Fibroblast of lung (primary cell): ENCODE results near the gene ACTL10. TPM values are rescaled to one million over a fixed set of nuclear protein-coding genes. Genes with fewer than 3 reads are reported as not detected.

Source experiments
- DNase-seq, 2 donors: peaks; one replicate each; pipeline versions ENCODE4 v3.0.0 to v3.0.0-alpha.2; 2010; ENCODE audit warnings: low read depth in 2 of 2
- H2AFZ ChIP-seq: 2 replicates; pipeline ENCODE4 v1.5.1; 2012; ENCODE audit warnings: low read length, control low read depth, inconsistent platforms
- H3K27ac ChIP-seq: 2 replicates; pipeline ENCODE4 v1.5.1; 2011; ENCODE audit warnings: low read length, control low read depth; ENCODE audit not compliant: insufficient read depth
- H3K27me3 ChIP-seq: 2 replicates; pipeline ENCODE4 v1.5.1; 2011; ENCODE audit warnings: mild to moderate bottlenecking, low read length; ENCODE audit not compliant: control insufficient read depth, insufficient read depth
- H3K36me3 ChIP-seq: 2 replicates; pipeline ENCODE4 v1.5.1; 2011; ENCODE audit warnings: low read length; ENCODE audit not compliant: control insufficient read depth, insufficient read depth
- H3K4me1 ChIP-seq: 2 replicates; pipeline ENCODE4 v1.5.1; 2011; ENCODE audit warnings: low read length; ENCODE audit not compliant: control insufficient read depth, insufficient read depth; ENCODE audit errors: extremely low read depth
- H3K4me2 ChIP-seq: 2 replicates; pipeline ENCODE4 v1.5.1; 2011; ENCODE audit warnings: low read length, control low read depth; ENCODE audit not compliant: insufficient read depth; ENCODE audit errors: extremely low read depth
- H3K4me3 ChIP-seq, 4 experiments: fragments of 200-600 bp in 1 of 4; sonication (generic) in 1 of 4; replicated peaks in 1 of 4; 2 replicates each; pipeline ENCODE4 v1.5.1; 2011 to 2016; ENCODE audit warnings: low read length in 4 of 4, low read depth in 3 of 4, mild to moderate bottlenecking in 3 of 4, control low read depth in 2 of 4, inconsistent platforms in 1 of 4, mixed read lengths in 1 of 4; ENCODE audit not compliant: insufficient read depth in 1 of 4; ENCODE audit errors: control extremely low read depth in 1 of 4
- H3K79me2 ChIP-seq: 2 replicates; pipeline ENCODE4 v1.5.1; 2012; ENCODE audit warnings: mild to moderate bottlenecking, low read length, inconsistent platforms; ENCODE audit not compliant: control insufficient read depth, insufficient read depth
- H3K9ac ChIP-seq: 2 replicates; pipeline ENCODE4 v1.5.1; 2011; ENCODE audit warnings: mild to moderate bottlenecking, low read length, control low read depth; ENCODE audit not compliant: insufficient read depth
- H3K9me3 ChIP-seq: 2 replicates; pipeline ENCODE4 v1.5.1; 2012; ENCODE audit warnings: low read depth, low read length; ENCODE audit not compliant: control insufficient read depth, insufficient read depth
- H4K20me1 ChIP-seq: 2 replicates; pipeline ENCODE4 v1.5.1; 2011; ENCODE audit warnings: low read length; ENCODE audit not compliant: control insufficient read depth, insufficient read depth; ENCODE audit errors: extremely low read depth
- EZH2 ChIP-seq: IDR thresholded peaks from 2 replicates; pipeline ENCODE4 v1.5.1; 2012; ENCODE audit warnings: low read length, control low read depth, mild to moderate bottlenecking; ENCODE audit errors: missing control alignments
- polyA plus RNA-seq, 2 donors: library from polyadenylated mRNA; depleted of rRNA in 1 of 2; stranded (reverse) in 1 of 2; unstranded in 1 of 2; fragments of >200 nt; gene quantifications; 2 replicates each; pipeline ENCODE4 v1.2.1, GENCODE V29; 2011 to 2012; ENCODE audit warnings: missing spikeins in 1 of 2
- total RNA-seq: library from RNA; depleted of rRNA; stranded (reverse); fragments of >200 nt; gene quantifications from 2 replicates; pipeline ENCODE4 v1.2.1, GENCODE V29; 2014
- TF ChIP-seq, protein P1 (sequence below), 2 donors: IDR thresholded peaks in 1 of 2; conservative IDR thresholded peaks in 1 of 2; 1 replicate in 1 of 2; 2 replicates in 1 of 2; pipeline ENCODE4 v1.5.1; 2011 to 2012; ENCODE audit warnings: low read length in 2 of 2, control low read depth in 1 of 2, inconsistent platforms in 1 of 2, low read depth in 1 of 2, mild to moderate bottlenecking in 1 of 2

Gene ACTL10
- total and polyA plus RNA-seq, 2 donors (not counting 1 experiment from before 2014, with no cell fraction given): 0.32 to 2.0 TPM

DNA sequence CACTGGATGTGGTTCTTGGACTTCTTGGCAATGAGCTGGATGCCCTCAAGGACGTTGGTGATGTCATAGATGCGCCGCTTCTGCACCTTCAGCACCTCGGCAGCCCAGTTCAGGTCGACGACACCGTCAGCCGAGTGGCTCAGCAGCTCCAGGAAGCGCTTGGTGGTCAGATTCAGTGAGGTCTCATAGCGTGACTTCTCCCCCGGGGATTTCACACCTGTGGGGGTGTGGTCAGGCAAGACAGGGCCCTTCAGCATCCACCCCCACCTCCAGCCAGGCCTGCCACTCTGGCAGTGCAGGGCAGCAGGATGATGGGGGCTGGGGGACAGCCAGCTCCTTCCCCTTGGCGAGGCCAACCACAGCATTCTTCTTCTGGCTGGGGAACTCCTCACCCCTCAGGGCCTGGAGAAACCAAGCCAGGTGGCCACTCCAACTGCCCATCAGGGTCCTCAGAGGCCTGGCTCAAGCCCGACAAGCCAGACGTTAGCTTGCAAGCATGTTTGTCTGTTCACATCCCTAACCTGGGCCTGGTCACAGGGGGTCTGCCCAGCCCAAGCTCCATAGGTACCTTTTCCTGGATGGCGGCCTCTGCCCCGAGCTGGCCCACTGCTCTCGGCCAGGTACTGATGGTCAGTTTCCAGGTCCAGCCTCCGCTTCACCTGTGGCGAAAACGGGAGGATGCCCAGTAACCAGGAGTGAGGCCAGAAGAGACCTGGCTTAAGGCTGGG lies 13.2 kb downstream of the ACTL10 start:
- no peaks in the 10 kb centered on the region for H3K9me3 ChIP-seq
- H3K79me2 ChIP-seq: peaks cover 9% of the 10 kb centered on the region
- no peaks in the 10 kb centered on the region for H3K36me3 ChIP-seq
- DNase-seq: no peak
- no peak overlapping the region for H3K4me2 ChIP-seq
- no peaks in the 10 kb centered on the region for H3K27me3 ChIP-seq
- no peak overlapping the region for H3K9ac ChIP-seq
- no peak overlapping the region for H3K4me3 ChIP-seq
- TF ChIP-seq, protein P1, sequence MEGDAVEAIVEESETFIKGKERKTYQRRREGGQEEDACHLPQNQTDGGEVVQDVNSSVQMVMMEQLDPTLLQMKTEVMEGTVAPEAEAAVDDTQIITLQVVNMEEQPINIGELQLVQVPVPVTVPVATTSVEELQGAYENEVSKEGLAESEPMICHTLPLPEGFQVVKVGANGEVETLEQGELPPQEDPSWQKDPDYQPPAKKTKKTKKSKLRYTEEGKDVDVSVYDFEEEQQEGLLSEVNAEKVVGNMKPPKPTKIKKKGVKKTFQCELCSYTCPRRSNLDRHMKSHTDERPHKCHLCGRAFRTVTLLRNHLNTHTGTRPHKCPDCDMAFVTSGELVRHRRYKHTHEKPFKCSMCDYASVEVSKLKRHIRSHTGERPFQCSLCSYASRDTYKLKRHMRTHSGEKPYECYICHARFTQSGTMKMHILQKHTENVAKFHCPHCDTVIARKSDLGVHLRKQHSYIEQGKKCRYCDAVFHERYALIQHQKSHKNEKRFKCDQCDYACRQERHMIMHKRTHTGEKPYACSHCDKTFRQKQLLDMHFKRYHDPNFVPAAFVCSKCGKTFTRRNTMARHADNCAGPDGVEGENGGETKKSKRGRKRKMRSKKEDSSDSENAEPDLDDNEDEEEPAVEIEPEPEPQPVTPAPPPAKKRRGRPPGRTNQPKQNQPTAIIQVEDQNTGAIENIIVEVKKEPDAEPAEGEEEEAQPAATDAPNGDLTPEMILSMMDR (conservative IDR thresholded peaks at IDR 0.05 in 1 of 2, IDR thresholded peaks at IDR 0.05 in 1 of 2; ENCODE audit: low read depth in 1 of 2, low read length in 2 of 2): no peak
- TF ChIP-seq EZH2: no peak
- no peak overlapping the region for H2AFZ ChIP-seq
- H4K20me1 ChIP-seq: no peaks in the 10 kb centered on the region
- H3K27ac ChIP-seq: no peak overlapping the region
- H3K4me1 ChIP-seq: peaks cover 10% of the 10 kb centered on the region

DNA sequence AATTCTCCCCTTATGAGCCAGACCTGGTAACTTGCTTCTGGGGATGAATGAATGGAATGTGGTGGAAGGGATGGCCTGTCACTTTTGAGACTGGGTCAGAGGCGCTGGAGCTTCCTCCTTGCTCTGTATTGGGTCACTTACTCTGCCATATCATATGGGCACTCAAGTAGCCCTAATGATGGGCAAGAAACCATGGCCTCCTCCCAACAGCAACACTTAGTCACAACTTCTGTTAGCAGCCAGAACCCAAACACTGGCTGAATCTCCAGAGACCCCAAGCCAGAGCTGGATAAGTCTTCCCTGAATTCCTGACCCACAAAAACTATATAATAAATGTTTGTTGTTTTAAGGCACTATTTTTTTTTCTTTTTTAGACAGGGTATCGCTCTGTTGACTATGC lies 13.9 kb downstream of the ACTL10 start:
- Histone ChIP-seq H3K27ac (no peak overlapping the region), H3K9ac (no peak overlapping the region), H3K4me1 (peaks cover 11% of the 10 kb centered on the region), H3K27me3 (no peaks in the 10 kb centered on the region), H3K79me2 (peaks cover 14% of the 10 kb centered on the region), H3K9me3 (no peaks in the 10 kb centered on the region), H3K4me2 (no peak overlapping the region), H3K4me3 (no peak overlapping the region), H2AFZ (no peak overlapping the region), H4K20me1 (no peaks in the 10 kb centered on the region), H3K36me3 (no peaks in the 10 kb centered on the region)
- peak; percentile 48 to 51 for DNase-seq
- TF ChIP-seq, protein P1 (conservative IDR thresholded peaks at IDR 0.05 in 1 of 2, IDR thresholded peaks at IDR 0.05 in 1 of 2; ENCODE audit: low read depth in 1 of 2, low read length in 2 of 2): no peak
- no peak for TF ChIP-seq EZH2

DNA sequence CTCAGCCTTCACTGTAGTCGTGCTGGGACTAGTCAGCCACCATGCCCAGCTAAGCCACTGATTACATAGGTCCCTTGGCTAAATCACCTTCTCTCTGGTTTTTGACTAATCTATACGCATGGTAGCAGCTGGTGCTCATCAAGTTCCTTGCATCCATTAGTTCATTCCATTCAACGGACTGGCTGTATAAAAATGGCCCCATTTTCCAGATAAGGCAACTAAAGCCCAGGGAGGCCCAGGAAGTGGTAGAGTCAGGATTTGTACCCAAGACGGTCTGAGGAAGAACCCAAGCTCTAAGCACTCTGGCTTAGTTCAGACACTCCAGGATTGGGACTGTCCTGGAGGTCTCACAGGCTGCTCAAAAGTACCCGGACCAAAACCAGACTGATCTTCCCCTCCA lies 14.5 kb downstream of the ACTL10 start:
- no peak for DNase-seq
- Histone ChIP-seq H4K20me1 (no peaks in the 10 kb centered on the region), H2AFZ (no peak overlapping the region), H3K79me2 (peaks cover 14% of the 10 kb centered on the region), H3K4me1 (peaks cover 8% of the 10 kb centered on the region), H3K36me3 (no peaks in the 10 kb centered on the region), H3K27me3 (no peaks in the 10 kb centered on the region), H3K9me3 (no peaks in the 10 kb centered on the region), H3K9ac (no peak overlapping the region), H3K27ac (no peak overlapping the region), H3K4me2 (no peak overlapping the region), H3K4me3 (no peak overlapping the region)
- TF ChIP-seq, protein P1 (conservative IDR thresholded peaks at IDR 0.05 in 1 of 2, IDR thresholded peaks at IDR 0.05 in 1 of 2; ENCODE audit: low read depth in 1 of 2, low read length in 2 of 2): no peak
- no peak for TF ChIP-seq EZH2
